Smooth muscle cell of the brain vasculature (primary cell): ENCODE data around the gene URB1.

Experiments used
- DNase-seq: peaks from one replicate; pipeline ENCODE4 v3.0.0-alpha.2; 2012; ENCODE audit warnings: low read depth, low spot score

Gene URB1

GRCh38 chr21:32340863-32341848 lies 51.7 kb downstream of the URB1 start:
- DNase-seq: no peak

- no peak for DNase-seq
These were observed 54.4 kb downstream of the URB1 start for GRCh38 chr21:32338209-32338921.

DNA sequence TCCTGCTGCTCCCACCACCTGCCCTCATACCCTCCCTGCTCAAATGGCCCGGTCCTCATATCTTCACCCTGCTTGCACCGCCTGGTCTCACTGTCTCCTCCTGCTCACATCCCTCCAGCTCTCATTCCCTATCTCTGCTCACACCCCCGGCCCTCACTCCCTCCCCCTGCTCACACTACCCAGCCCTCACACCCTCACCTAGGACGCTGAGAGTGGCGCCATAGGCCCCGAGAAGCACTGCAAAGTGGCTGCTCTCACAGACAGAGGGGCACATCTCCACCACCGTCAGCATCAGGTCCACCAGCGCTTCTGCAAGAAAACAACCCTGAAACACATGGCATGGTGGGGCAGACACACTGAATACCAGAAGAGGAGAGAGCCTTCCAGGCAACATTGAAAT lies 55.6 kb downstream of the URB1 start:
- DNase-seq: no peak

GRCh38 chr21:32336711-32337110 lies 56.1 kb downstream of the URB1 start:
- DNase-seq: no peak

- no peak for DNase-seq
These were observed 56.9 kb downstream of the URB1 start for GRCh38 chr21:32335601-32336575.

GRCh38 chr21:32334980-32335531 lies 57.8 kb downstream of the URB1 start:
- DNase-seq: no peak

DNA sequence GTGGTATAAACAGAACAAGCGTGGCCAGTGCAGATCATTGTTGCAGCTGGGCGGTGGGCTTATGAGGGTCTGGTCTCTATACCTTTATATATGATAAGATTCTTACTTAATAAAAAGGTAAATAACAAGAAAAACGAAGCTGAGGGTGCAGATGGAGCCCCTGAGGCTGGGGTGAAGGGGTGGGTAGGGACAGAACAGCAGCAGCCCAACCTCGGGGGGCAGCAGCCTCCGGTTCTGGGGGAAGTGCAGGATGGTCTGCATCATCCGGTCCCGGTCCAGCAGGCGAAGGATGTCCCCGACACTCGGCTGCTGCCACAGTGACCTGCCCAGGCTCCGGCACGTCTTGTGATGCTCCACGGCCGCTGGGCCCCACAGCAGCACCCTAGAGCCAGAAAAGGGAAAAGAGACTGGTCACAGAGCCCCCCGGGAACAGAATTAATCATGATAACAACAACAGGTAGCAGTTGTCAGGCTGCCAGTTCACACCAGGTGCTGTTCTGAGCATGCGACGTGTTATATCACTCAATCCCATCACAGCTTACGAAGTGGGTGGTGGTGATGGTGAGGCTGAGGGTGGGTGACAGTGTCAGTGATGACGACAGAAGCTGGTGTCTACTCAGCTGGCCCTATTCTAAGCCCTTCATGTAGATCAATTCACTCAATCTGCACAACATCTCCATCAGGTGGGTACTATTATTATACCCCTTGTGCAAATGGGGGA lies 58.7 kb downstream of the URB1 start:
- DNase-seq: no peak

GRCh38 chr21:32332463-32332951 lies 60.3 kb downstream of the URB1 start:
- no peak for DNase-seq

GRCh38 chr21:32331444-32332305 lies 61.1 kb downstream of the URB1 start:
- DNase-seq: no peak

- no peak for DNase-seq
These were observed 62.0 kb downstream of the URB1 start for GRCh38 chr21:32330784-32331311.

DNA sequence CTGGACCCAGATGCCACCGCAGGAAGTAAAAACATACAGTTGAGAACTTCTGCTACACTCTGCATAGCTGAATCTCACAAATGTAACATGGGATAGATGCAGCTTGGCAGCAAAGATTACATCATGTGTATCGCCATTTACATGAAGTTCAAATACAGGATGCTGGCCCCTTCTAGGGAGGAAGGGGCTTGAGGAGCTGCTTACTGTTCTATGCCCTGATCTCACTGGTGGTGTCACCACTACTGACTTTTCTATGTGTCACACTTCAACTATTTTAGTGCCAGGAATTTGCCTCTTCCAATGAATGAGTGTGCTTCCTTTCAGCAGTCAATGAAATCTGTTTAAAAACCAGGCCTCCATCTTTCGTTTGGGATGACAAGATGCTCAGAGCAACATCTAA lies 63.0 kb downstream of the URB1 start:
- no peak for DNase-seq

- no peak for DNase-seq
These were observed 63.5 kb downstream of the URB1 start for GRCh38 chr21:32329331-32329730.

DNA sequence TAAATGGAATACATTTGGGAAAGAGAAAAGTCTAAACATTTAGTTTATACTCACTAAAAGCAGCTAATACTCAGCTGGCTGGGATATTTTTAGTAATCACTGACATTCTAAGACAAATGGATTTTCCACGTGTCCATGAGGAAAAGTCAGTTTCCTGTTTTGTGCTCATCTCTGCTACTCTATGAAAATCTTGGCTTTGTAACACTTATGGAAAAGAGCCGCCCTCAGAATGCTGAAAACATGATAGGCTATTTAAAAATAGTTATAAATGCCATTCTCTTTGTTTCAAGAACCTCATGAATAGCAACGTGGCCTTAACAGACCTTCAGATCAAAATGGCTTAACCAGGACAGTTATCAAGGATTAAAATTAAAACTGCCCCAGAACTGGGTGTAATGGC lies 64.2 kb downstream of the URB1 start:
- DNase-seq: no peak

- DNase-seq: no peak
These were observed 67.1 kb downstream of the URB1 start for GRCh38 chr21:32325706-32326105.

GRCh38 chr21:32322676-32323075 lies 70.1 kb downstream of the URB1 start:
- DNase-seq: no peak

DNA sequence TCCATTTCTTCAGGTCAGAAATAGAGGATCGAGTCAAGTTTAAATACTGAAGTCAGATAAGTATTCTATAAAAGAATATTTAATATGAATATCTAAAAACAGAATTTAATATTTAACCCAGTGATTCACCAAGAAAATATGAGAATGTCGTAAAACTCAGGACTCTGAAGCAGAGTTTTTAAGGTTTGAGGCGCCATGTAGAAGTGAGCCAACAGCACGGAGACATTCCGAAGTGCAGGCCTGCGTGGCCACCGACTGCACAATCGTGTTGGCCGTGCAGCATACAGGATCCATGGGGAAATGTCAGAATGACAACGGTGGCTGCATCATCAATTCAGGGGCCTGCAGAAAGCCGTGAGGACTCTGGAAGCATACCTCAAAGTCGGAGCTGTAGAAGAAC lies 70.7 kb downstream of the URB1 start:
- no peak for DNase-seq

- DNase-seq: no peak
These were observed 71.3 kb downstream of the URB1 start for GRCh38 chr21:32321480-32321879.

DNA sequence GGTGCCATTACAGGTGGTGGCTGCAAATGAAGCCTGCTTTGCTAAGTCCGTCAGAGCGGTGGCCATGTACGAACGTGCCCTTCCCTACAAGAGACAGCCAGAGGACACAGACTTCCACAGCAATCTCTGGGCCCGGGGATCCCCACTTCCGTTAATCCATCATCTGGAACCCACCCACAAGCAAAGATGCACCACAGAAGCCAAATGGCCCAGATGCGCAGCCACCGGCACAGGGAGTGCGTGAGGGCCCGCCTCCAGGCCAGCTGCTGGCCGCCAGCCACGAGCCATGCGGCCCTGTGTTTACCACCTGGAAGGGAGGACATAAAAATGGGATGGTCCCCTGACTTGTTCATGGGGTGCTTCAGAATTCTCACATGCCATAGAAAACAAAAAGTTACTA lies 72.1 kb downstream of the URB1 start:
- DNase-seq: no peak

DNA sequence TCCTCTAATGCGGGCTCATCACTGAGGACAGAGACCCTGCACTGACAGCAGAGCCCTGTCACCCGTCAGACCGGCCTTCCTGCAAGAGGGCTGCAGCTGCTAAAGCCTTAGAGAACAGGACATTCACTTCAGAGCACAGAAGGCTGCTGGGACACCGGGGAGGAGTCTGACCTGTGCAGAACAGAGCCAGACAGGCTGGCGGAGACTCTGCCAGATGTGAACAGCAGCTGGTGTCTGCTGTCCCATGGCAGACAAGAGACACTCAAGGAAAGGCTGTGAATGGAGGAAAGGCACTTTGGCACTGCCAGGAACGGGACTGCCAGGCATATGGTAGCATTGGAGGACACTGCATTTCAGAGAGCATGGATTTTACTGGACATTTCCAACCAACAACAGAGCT lies 72.8 kb downstream of the URB1 start:
- DNase-seq: no peak
